C4-2B (cell line): ENCODE measurements around the gene RCOR2.

Source experiments
- H3K27ac ChIP-seq: fragments of 450-650 bp; 2 replicates; pipeline ENCODE4 v1.5.1; 2017
- CTCF ChIP-seq: fragments of 450-650 bp; conservative IDR thresholded peaks from 2 replicates; pipeline ENCODE4 v1.5.1; 2017; ENCODE audit warnings: mild to moderate bottlenecking
- ZFX ChIP-seq: fragments of 450-650 bp; IDR thresholded peaks from 2 replicates; pipeline ENCODE4 v1.6.1; 2017

The RCOR2 gene

GRCh38 chr11:63937713-63938478 is 20.9 kb upstream of the RCOR2 start:
- no peak; the same call in 1 of the 2 replicates for TF ChIP-seq CTCF
- no peak for TF ChIP-seq ZFX
- H3K27ac ChIP-seq: peak overlapping the region; percentile 72

GRCh38 chr11:63933459-63933858 is 16.5 kb upstream of the RCOR2 start:
- TF ChIP-seq ZFX (no peak), CTCF (no peak)
- H3K27ac ChIP-seq: no peak overlapping the region

- TF ChIP-seq CTCF: no peak
- TF ChIP-seq ZFX: no peak
- H3K27ac ChIP-seq: no peak overlapping the region
These were observed 14.9 kb upstream of the RCOR2 start for GRCh38 chr11:63931876-63932275.

GRCh38 chr11:63931045-63931444 is 14.1 kb upstream of the RCOR2 start:
- TF ChIP-seq ZFX: no peak
- H3K27ac ChIP-seq: no peak overlapping the region

- TF ChIP-seq ZFX: no peak
- TF ChIP-seq CTCF: no peak
- H3K27ac ChIP-seq: no peak overlapping the region
These were observed 12.7 kb upstream of the RCOR2 start for GRCh38 chr11:63929616-63930015.

GRCh38 chr11:63923319-63923718 is 6.4 kb upstream of the RCOR2 start:
- TF ChIP-seq ZFX (no peak), CTCF (no peak)
- H3K27ac ChIP-seq: no peak overlapping the region

- TF ChIP-seq ZFX (no peak), CTCF (no peak)
These were observed 5.8 kb upstream of the RCOR2 start for GRCh38 chr11:63922673-63923192.

GRCh38 chr11:63920939-63921417 is 4.0 kb upstream of the RCOR2 start:
- no peak for TF ChIP-seq CTCF
- no peak for TF ChIP-seq ZFX
- H3K27ac ChIP-seq: no peak overlapping the region

More at GRCh38 chr11:63922673-63923192, 5.8 kb upstream of the RCOR2 start:
- H3K27ac ChIP-seq: no peak overlapping the region
